Lower leg skin (tissue), 3 donors: ENCODE results near the gene POLG2.

Source experiments
- POLR2A ChIP-seq, 2 donors: fragments of 450-650 bp; IDR thresholded peaks; one replicate each; pipeline ENCODE4 v1.6.1; 2016 to 2017; ENCODE audit warnings: antibody characterized with exemption in 2 of 2, mild to moderate bottlenecking in 1 of 2, moderate library complexity in 1 of 2
- TF ChIP-seq, protein P1 (sequence below), 3 donors: fragments of 450-650 bp; IDR thresholded peaks; one replicate each; pipeline ENCODE4 v1.5.1; 2016; ENCODE audit warnings: antibody characterized with exemption in 3 of 3, mild to moderate bottlenecking in 3 of 3, moderate library complexity in 2 of 3

- peak in 1 of 2 donors; percentile 22 for TF ChIP-seq POLR2A (IDR thresholded peaks at IDR 0.05)
- TF ChIP-seq, protein P1, sequence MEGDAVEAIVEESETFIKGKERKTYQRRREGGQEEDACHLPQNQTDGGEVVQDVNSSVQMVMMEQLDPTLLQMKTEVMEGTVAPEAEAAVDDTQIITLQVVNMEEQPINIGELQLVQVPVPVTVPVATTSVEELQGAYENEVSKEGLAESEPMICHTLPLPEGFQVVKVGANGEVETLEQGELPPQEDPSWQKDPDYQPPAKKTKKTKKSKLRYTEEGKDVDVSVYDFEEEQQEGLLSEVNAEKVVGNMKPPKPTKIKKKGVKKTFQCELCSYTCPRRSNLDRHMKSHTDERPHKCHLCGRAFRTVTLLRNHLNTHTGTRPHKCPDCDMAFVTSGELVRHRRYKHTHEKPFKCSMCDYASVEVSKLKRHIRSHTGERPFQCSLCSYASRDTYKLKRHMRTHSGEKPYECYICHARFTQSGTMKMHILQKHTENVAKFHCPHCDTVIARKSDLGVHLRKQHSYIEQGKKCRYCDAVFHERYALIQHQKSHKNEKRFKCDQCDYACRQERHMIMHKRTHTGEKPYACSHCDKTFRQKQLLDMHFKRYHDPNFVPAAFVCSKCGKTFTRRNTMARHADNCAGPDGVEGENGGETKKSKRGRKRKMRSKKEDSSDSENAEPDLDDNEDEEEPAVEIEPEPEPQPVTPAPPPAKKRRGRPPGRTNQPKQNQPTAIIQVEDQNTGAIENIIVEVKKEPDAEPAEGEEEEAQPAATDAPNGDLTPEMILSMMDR (IDR thresholded peaks at IDR 0.05), result no peak
Observed at GRCh38 chr17:64506576-64507412, 9.9 kb upstream of the POLG2 start, which contains the start of gene CEP95.
